ENCODE results near the gene ST8SIA2. TPM values are rescaled to one million over a fixed set of nuclear protein-coding genes. Genes with fewer than 3 reads are reported as not detected.

The ST8SIA2 gene
- total RNA-seq, 1 experiment from 2014 or later = 2.9 TPM

GRCh38 chr15:92407916-92408315 lies 14.2 kb downstream of the ST8SIA2 start:
- Mint-ChIP-seq H3K27me3 (ENCODE audit: low read depth) (peaks cover 2% of the 10 kb centered on the region; the same call in 1 of the 2 replicates), H3K4me3 (no peak overlapping the region), H3K36me3 (no peaks in the 10 kb centered on the region), H3K27ac (no peak overlapping the region), H3K4me1 (0 out of 2 replicates have a peak, but pooled peaks cover 10% of the 10 kb centered on the region), H3K9me3 (no peaks in the 10 kb centered on the region)
- ATAC-seq (no peak), DNase-seq (ENCODE audit: low spot score) (no peak)
- ChIA-PET CTCF (no interaction called here), POLR2A (no interaction called here)
- TF ChIP-seq FOXP1 (CRISPR knock-in tag; IDR thresholded peaks at IDR 0.05; ENCODE audit: borderline replicate concordance) (no peak), FOXJ3 (CRISPR knock-in tag; IDR thresholded peaks at IDR 0.05; ENCODE audit: borderline replicate concordance) (no peak), ESRRA (CRISPR knock-in tag; IDR thresholded peaks at IDR 0.05; ENCODE audit: borderline replicate concordance) (no peak), ZNF396 (CRISPR knock-in tag; IDR thresholded peaks at IDR 0.05; ENCODE audit: borderline replicate concordance) (no peak), GABPB1 (CRISPR knock-in tag; IDR thresholded peaks at IDR 0.05) (no peak), KAT7 (CRISPR knock-in tag; IDR thresholded peaks at IDR 0.05; ENCODE audit: borderline replicate concordance) (no peak), MXD4 (CRISPR knock-in tag; IDR thresholded peaks at IDR 0.05; ENCODE audit: borderline replicate concordance) (no peak), CREB1 (CRISPR knock-in tag; IDR thresholded peaks at IDR 0.05) (no peak), ZNF138 (CRISPR knock-in tag; conservative IDR thresholded peaks at IDR 0.05) (no peak), E2F4 (CRISPR knock-in tag; IDR thresholded peaks at IDR 0.05; ENCODE audit: borderline replicate concordance, low read depth) (no peak), ZNF232 (CRISPR knock-in tag; IDR thresholded peaks at IDR 0.05) (no peak), FOXP4 (CRISPR knock-in tag; IDR thresholded peaks at IDR 0.05) (no peak)

GRCh38 chr15:92409006-92409405 lies 15.3 kb downstream of the ST8SIA2 start:
- Mint-ChIP-seq H3K36me3 (no peaks in the 10 kb centered on the region), H3K4me1 (peaks cover 10% of the 10 kb centered on the region; the same call in 1 of the 2 replicates), H3K27ac (no peak overlapping the region), H3K9me3 (no peaks in the 10 kb centered on the region), H3K4me3 (no peak overlapping the region), H3K27me3 (ENCODE audit: low read depth) (peaks cover 2% of the 10 kb centered on the region; the same call in 1 of the 2 replicates)
- ATAC-seq (no peak), DNase-seq (ENCODE audit: low spot score) (no peak)
- CTCF ChIA-PET = interaction anchor here (1.0 kb wide), 1 partner anchor 11 kb away, joined by 3 read pairs; no protein-coding TSS in a partner anchor
- POLR2A ChIA-PET = no interaction called here
- TF ChIP-seq NR1H2 (CRISPR knock-in tag; IDR thresholded peaks at IDR 0.05) (no peak), ZNF121 (CRISPR knock-in tag; IDR thresholded peaks at IDR 0.05) (no peak), ATF2 (CRISPR knock-in tag; IDR thresholded peaks at IDR 0.05; ENCODE audit: borderline replicate concordance, low read depth) (no peak), IRF1 (CRISPR knock-in tag; IDR thresholded peaks at IDR 0.05) (no peak), ZNF281 (CRISPR knock-in tag; IDR thresholded peaks at IDR 0.05) (no peak), ZNF219 (CRISPR knock-in tag; IDR thresholded peaks at IDR 0.05; ENCODE audit: borderline replicate concordance) (no peak), PRDM15 (CRISPR knock-in tag; IDR thresholded peaks at IDR 0.05) (no peak), GRHL2 (CRISPR knock-in tag; IDR thresholded peaks at IDR 0.05; ENCODE audit: insufficient replicate concordance, severe bottlenecking) (no peak), STAT6 (CRISPR knock-in tag; conservative IDR thresholded peaks at IDR 0.05; ENCODE audit: low read depth) (no peak)

Data from WTC11 (cell line).